Measurements from ENCODE around the gene PLPP1. TPM values are rescaled to one million over a fixed set of nuclear protein-coding genes. Genes with fewer than 3 reads are reported as not detected.

Gene PLPP1
- total RNA-seq, 2 donors from 2014 or later, result 10.8 to 12.5 TPM

DNA sequence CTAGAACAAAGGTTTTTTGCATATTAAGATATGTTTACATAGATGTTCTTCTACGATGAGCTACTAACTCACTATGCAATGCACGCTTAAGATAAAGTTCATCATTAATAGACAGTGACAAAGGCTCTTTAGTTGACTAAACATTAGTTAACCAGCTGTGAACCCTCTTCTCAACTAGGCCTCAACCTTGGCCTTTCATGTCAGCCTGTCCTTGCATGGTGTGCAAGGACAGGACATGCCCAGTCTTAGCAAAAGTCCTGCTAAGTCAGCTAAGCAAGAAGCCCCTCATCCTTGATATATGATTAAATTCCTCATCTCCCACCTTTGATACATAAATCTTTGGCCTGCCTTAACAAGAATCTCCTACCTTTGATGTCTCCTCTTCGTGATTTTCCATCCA, 50.9 kb downstream of the PLPP1 start:
- no peak for ATAC-seq
- Mint-ChIP-seq H3K36me3 (no peaks in the 10 kb centered on the region), H3K27ac (no peak overlapping the region), H3K9me3 (no peaks in the 10 kb centered on the region)
- no peak for DNase-seq (ENCODE audit: low spot score in 2 of 2)

DNA sequence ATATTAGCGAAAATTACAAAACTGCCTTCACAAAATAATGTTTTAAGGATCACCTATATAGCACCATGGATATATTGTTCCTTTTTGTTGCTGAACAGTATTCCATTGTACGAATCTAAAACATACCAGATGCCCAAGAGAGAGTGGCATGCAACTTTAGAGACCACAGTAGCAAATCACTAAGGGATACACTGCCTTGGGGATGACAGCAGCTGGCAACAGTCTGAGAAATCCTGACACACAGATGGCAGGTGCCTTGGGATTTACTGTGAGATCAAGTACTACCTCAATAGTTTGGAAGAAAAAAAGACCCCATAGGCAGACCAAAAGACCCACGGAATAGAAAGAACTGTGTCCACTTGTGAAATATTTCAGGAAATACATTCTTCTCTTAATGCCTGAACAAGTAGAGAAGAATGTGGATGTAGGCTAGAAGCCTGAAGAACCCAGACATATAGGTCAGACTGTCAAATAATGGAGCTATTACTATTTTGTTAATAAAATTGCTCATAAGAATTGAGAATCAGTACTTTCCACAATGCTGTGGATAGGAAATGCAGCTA, 53.4 kb downstream of the PLPP1 start:
- ATAC-seq, result no peak
- DNase-seq (ENCODE audit: low spot score in 2 of 2), result no peak
- no peaks in the 10 kb centered on the region for H3K36me3 Mint-ChIP-seq
- no peaks in the 10 kb centered on the region for H3K9me3 Mint-ChIP-seq
- H3K27ac Mint-ChIP-seq, result no peak overlapping the region

DNA sequence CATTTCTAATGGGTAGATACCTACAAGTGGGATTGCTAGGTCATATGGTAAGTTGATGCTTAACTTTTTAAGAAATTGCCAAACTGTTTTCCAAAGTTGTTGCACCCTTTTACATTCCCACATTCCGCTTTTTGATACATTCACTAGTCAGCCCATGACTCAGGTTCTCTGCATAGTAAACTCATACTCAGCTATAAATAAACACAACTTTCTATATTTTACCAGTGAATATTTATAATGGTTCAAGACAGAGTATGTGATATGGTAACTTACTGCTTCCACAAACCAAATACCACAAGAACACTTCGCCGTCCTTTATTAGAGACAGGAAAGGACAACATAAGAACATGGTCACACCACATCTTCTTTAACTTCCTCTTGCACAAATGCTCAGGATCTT, 54.0 kb downstream of the PLPP1 start:
- no peak overlapping the region for H3K27ac Mint-ChIP-seq
- ATAC-seq (no peak), DNase-seq (ENCODE audit: low spot score in 2 of 2) (no peak)
- no peaks in the 10 kb centered on the region for H3K36me3 Mint-ChIP-seq
- H3K9me3 Mint-ChIP-seq, result no peaks in the 10 kb centered on the region

DNA sequence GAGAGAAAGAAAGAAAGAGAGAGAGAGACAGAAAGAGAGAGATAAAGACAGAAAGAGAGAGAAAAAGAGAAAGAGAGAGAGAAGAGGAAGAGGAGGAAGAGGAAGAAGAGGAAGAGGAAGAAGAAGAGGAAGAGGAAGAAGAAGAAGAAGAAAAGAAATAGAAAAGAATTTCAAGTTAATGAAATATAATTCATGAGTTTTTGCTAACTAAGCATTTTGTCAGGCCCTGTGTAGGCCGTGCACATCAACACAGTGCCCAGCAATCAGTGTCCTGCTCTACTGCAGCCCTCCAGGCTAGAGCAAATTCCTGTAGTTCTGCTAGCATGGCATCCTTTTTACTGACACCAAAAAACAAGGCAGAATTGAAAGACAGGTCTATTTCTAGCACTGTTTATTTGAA, 62.1 kb downstream of the PLPP1 start:
- ATAC-seq (no peak), DNase-seq (ENCODE audit: low spot score in 2 of 2) (no peak)
- Mint-ChIP-seq H3K36me3 (no peaks in the 10 kb centered on the region), H3K9me3 (no peaks in the 10 kb centered on the region), H3K27ac (no peak overlapping the region)

DNA sequence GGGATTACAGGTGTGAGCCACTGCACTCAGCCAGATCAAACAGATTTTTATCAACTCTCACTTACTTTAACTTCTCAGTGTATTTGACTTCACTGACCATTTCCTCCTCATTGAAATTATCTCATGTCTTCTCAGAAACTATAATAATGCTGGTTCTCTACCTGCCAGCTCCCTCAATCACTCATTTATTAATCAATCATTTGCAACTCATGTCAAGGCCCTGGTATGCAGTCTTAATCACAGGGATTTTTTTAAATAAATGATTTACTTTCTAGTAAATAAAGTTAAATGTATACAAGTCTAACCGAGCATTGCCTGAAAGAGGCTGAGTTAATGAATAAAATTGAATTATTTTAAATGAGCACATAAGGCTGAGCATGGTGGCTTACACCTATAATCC, 63.3 kb downstream of the PLPP1 start:
- H3K9me3 Mint-ChIP-seq, result no peaks in the 10 kb centered on the region
- no peak for ATAC-seq
- no peaks in the 10 kb centered on the region for H3K36me3 Mint-ChIP-seq
- peak overlapping the region in 1 of 2 donors; percentile 11 for H3K27ac Mint-ChIP-seq
- DNase-seq (ENCODE audit: low spot score in 2 of 2), result no peak

DNA sequence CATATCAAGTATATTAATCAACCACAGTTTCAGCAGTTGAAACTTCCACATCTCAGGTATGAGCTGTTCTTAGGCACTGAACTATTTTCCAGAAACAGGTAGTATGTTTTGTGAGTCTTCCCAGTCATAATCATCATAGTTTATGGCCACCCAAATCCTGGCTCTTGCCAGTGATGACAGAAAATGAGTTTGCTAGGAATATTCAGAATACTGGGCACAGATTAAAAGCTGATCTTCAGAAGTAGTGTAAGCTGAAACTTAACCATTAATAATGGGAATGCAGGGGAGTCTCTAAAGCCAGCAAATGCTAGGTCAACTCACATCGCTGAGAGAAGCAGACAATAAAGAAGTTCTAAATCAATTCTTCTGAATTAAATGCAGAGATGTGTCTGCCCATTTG, 64.5 kb downstream of the PLPP1 start:
- DNase-seq (ENCODE audit: low spot score in 2 of 2) (no peak), ATAC-seq (no peak)
- no peak overlapping the region for H3K27ac Mint-ChIP-seq
- no peaks in the 10 kb centered on the region for H3K9me3 Mint-ChIP-seq
- no peaks in the 10 kb centered on the region for H3K36me3 Mint-ChIP-seq

DNA sequence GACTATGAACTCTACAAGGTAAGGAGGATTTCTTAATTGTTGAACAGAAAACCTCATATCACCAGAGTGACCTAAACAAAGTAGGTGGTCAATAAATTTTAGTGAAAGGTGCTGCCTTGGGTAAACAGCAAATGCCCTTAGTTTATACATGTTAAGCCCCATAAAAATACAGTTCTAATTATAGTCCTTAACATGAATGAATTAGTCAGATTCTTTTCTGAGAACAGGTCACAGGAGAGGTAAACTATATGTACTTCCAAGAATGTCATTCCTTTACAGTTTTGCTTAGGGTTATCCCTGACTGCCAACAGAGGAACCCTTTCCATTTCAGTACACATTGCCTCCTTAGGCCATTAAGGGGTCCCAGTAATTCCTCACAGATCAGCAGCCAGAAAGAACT, 64.9 kb downstream of the PLPP1 start:
- Mint-ChIP-seq H3K27ac (no peak overlapping the region), H3K9me3 (no peaks in the 10 kb centered on the region), H3K36me3 (no peaks in the 10 kb centered on the region)
- no peak for ATAC-seq
- DNase-seq (ENCODE audit: low spot score in 2 of 2), result no peak

DNA sequence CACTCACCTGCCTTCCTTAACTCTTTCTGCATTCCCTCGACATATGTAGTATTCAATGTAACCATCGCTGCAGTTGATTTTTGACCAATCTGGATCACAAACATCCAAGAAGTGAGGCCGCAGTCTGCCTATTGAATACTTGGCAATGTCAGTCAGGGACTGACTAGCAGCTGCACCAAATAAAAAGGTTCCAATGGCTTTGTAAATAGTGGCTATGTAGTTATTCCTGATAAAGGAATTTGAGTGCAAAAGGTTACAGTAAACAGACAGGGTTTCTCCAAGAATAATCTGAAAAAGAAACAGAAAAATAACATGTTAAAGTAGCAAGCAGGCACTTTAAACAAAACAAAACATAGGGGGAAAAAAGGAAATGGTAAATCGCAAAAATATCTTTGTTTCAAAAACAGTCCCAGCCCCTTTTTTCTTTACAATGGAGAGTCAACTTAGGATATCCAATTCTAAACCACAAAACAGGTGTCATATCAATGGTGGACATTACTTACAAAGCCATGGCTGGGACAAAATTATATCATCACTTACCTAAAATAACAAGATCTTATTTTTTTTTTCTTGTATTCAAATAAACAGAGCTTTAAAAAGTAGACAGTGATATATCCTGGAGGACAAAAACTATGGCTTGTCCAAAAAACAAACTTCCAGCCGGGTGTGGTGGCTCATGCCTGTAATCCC, 66.8 kb downstream of the PLPP1 start:
- H3K9me3 Mint-ChIP-seq, result no peaks in the 10 kb centered on the region
- H3K36me3 Mint-ChIP-seq, result no peaks in the 10 kb centered on the region
- DNase-seq (ENCODE audit: low spot score in 2 of 2) (no peak), ATAC-seq (no peak)
- no peak overlapping the region for H3K27ac Mint-ChIP-seq

DNA sequence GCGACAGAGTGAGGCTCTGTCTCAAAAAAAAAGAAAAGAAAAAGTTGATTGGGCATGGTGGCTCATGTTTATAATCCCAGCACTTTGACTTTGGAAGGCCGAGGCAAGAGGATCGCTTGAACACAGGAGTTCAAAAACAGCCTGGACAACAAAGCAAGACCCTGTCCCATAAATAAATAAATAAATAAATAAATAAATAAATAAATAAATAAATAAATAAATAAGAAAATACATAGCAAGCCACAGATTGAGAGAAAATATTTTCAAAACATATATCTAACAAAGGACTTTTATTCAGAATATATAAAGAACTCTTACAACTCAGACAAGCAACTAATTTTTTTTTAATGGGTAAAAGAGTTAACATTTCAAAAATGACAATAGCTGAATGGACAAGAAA, 71.2 kb downstream of the PLPP1 start:
- no peak overlapping the region for H3K27ac Mint-ChIP-seq
- DNase-seq (ENCODE audit: low spot score in 2 of 2) (no peak), ATAC-seq (no peak)
- no peaks in the 10 kb centered on the region for H3K36me3 Mint-ChIP-seq
- H3K9me3 Mint-ChIP-seq, result no peaks in the 10 kb centered on the region

DNA sequence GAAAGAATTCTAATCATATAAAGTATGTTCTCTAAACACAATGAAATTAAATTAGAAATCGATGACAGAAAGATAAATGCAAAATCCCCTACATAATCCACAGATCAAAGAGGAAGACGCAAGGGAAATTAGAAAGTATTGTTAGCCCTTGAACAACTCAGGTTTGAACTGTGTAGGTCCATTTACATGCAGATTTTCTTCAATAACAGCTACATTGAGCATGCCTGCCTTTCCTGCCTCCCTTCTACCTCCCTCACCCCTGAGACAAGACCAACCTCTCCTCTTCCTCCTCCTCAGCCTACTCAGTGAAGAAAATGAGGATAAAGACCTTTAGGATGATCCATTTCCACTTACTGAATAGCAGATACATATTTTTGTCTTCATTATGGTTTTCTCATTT, 75.2 kb downstream of the PLPP1 start:
- no peak for ATAC-seq
- H3K36me3 Mint-ChIP-seq, result no peaks in the 10 kb centered on the region
- H3K27ac Mint-ChIP-seq, result no peak overlapping the region
- H3K9me3 Mint-ChIP-seq, result no peaks in the 10 kb centered on the region
- DNase-seq (ENCODE audit: low spot score in 2 of 2), result no peak

DNA sequence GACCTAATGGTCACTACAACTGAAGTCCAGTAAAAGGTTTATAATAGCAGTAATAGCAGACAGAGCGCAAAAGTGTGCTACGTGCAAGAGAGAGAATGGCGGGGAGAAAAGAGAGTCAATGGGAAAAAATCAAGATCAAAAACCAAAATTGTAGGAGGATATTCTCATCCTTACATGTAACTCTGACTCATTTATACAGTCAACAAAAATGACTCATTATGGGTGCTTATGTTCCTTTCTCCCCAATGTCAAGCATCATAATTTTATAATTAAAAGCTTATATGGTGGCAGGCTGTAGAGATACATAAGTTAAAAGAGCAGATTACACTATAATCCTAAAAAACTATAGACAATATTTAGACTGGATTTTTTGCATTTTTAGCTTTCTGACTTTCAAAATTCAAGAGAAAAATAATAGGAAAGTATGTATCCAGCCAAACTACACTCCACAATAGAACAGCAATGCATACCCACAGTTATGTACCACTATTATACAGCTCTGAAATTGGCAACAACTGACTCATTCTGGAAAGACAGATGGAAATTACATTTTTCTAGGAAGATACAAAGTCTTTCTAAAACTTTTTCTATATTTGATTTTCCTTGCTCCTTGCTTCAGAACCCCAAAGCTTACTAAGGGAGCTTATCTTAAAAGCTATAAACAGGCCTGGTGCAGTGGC, 78.4 kb downstream of the PLPP1 start:
- H3K9me3 Mint-ChIP-seq, result no peaks in the 10 kb centered on the region
- ATAC-seq, result peak; percentile 29 to 84
- no peaks in the 10 kb centered on the region for H3K36me3 Mint-ChIP-seq
- no peak overlapping the region for H3K27ac Mint-ChIP-seq
- DNase-seq (ENCODE audit: low spot score in 2 of 2), result no peak

DNA sequence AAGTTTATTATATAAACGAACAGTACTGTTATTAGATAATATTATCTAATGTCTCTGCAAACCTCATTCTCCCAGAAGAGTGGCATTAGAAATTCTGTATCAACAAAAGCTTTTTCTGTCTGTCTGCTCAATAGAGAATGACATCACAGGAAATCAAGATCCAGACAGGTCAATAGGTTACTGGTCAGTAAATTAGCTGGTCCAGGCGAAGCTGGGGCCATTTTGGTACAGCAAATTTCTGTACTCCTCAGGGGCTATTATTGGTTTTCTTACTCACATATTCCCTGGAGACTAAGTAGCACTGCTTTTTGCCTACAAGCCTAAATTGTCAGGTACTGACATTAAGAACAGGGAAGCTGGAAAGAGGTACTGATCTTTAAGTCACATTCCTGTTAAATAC, 80.5 kb downstream of the PLPP1 start:
- no peak for DNase-seq (ENCODE audit: low spot score in 2 of 2)
- Mint-ChIP-seq H3K27ac (no peak overlapping the region), H3K9me3 (no peaks in the 10 kb centered on the region), H3K36me3 (no peaks in the 10 kb centered on the region)
- ATAC-seq, result no peak

DNA sequence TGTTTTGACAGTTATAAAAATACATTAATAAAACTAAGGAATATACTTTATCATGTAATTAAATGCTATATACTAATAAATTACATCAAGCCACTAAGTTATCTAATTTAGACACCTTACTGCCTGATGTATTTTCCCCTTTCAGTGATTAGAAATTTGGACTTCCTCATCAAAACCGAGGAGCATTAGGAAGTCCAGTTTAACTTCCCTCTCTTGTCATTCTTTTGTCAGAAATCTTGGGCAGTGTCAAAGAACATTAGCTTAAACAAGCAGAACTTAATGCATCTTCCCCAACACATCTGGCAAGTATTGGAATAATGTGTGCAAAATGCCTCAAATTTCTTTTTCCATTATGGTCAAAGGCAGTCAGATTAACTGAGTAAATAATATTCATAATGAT, 81.6 kb downstream of the PLPP1 start:
- Mint-ChIP-seq H3K27ac (no peak overlapping the region), H3K36me3 (no peaks in the 10 kb centered on the region), H3K9me3 (no peaks in the 10 kb centered on the region)
- ATAC-seq (no peak), DNase-seq (ENCODE audit: low spot score in 2 of 2) (no peak)

DNA sequence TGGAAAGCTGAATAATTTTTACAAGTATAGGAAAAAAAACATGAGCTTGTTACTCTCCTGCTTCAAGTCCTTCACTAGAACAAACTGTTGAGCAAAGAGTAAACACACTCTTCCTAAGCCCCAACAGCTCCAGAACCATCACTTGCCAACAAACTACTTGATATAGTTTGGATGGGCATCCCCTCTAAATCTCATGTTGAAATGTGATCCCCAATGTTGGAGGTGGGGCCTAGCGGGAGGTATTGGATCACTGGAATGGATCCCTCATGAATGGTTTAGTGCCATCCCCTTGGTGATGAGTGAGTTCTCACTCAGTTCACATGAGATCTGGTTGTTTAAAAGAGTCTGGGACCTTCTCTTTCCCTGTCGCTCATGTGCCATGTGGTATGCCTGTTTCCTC, 82.8 kb downstream of the PLPP1 start:
- ATAC-seq (no peak), DNase-seq (ENCODE audit: low spot score in 2 of 2) (no peak)
- Mint-ChIP-seq H3K9me3 (no peaks in the 10 kb centered on the region), H3K27ac (no peak overlapping the region), H3K36me3 (no peaks in the 10 kb centered on the region)

DNA sequence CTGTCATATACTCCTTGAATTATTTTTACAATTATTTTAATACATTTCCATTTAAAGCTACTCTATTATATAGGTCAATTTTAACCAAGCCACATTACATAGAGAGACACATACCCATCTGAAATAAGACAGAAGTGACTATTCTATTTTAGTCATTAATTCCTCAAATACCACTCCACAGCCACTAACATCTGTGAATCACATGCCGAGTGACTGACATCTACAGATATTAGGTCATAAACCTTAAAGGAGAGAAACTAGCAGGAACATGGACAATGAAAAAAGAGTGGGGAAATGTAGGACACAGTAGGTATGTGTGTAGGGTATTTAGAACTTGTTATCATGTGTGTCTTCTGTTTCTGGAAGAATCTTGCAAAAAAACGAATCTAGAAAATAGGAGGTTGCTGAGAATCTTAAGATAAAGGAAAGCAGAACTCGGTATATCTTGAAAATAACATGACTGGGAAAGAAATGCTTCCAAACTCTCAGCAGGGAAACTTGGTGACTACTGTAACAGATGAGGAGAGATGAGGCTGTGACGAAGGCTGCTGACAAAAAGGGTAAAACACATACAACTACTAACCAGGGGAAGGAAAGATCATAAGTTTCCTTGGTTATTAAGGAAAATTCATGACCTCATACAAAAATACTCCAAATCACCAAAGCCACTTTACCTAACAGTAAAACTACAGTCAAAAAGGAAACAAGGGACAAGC, 84.6 kb downstream of the PLPP1 start:
- Mint-ChIP-seq H3K27ac (no peak overlapping the region), H3K36me3 (no peaks in the 10 kb centered on the region), H3K9me3 (no peaks in the 10 kb centered on the region)
- no peak for ATAC-seq
- DNase-seq (ENCODE audit: low spot score in 2 of 2), result no peak

DNA sequence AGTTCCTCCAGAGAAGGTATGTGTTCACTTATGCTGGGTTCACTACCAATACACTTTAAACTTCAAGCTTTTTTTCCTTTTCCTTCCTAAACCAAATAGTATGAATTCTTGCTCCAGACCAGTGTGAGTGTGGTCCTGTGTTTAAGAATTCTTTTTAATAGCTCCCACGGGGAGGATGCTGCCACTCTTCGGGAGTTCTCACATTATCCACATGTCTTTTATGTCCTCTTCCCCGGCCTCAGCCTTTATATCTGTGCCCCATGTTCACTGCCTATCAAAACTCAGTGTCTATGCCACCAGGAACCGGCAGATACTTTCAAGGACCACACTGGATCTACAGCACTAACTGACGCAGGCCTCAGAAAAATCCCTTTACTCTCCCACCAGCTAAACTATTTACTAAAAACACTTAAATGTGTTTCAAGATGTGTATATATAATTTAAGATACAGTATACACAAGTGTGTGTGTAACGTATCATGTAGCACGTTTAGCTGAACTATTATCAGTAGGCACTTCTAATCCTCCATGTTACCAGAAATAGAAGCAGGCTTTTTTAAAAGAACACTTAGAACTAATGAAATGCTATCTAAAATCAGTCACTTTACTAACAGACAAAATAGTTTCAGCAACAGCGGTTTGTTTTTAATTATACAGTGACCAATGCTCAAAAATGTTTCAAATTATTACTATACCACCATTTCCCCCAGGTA, 88.0 kb downstream of the PLPP1 start:
- H3K9me3 Mint-ChIP-seq, result no peaks in the 10 kb centered on the region
- DNase-seq (ENCODE audit: low spot score in 2 of 2), result no peak
- H3K36me3 Mint-ChIP-seq, result no peaks in the 10 kb centered on the region
- H3K27ac Mint-ChIP-seq, result no peak overlapping the region
- no peak for ATAC-seq

DNA sequence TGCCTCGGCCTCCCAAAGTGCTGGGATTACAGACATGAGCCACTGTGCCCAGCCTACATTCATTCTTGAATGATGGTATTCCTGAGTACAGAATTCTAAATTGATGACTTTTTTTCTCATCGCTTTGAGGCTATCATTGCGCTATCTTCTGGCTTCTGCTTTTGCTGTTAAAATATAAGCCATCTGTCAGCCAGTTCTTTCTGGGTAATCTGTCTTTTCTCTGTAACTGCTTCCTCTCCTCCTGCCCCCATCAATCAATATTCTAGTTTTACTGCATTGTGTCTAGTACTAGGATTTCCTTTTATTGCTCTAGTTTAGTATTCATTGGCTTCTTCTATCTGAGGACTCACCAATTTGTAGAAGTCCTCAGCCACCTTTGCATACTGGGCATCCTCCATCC, 89.0 kb downstream of the PLPP1 start:
- no peaks in the 10 kb centered on the region for H3K9me3 Mint-ChIP-seq
- H3K36me3 Mint-ChIP-seq, result no peaks in the 10 kb centered on the region
- peak overlapping the region in 1 of 2 donors; percentile 2 for H3K27ac Mint-ChIP-seq
- ATAC-seq (no peak), DNase-seq (ENCODE audit: low spot score in 2 of 2) (no peak)
